ENCODE measurements around the gene KCTD17.

GRCh38 chr22:37105990-37106389 lies 54.4 kb downstream of the KCTD17 start:
- TF ChIP-seq POLR2A (IDR thresholded peaks at IDR 0.05) (no peak), CTCF (IDR thresholded peaks at IDR 0.05) (no peak)

All from lower leg skin (tissue), 3 donors.